Activated T-cell treated with anti-CD3 and anti-CD28 coated beads, Interleukin-2, amount 50 U/mL, for 1 hour (primary cell): Measurements from ENCODE around the gene CAPZA2.
A peak's percentile ranks its signal among the peaks of the same experiment; 100 is the strongest.
"Not testable (repeated sequence)": the region's sequence is repeated elsewhere in the genome, so short reads cannot be mapped to it uniquely, and the experiment has no call there.

Source experiments
- DNase-seq: peaks from one replicate; pipeline ENCODE4 v3.0.0-alpha.2; 2020

The CAPZA2 gene

DNA sequence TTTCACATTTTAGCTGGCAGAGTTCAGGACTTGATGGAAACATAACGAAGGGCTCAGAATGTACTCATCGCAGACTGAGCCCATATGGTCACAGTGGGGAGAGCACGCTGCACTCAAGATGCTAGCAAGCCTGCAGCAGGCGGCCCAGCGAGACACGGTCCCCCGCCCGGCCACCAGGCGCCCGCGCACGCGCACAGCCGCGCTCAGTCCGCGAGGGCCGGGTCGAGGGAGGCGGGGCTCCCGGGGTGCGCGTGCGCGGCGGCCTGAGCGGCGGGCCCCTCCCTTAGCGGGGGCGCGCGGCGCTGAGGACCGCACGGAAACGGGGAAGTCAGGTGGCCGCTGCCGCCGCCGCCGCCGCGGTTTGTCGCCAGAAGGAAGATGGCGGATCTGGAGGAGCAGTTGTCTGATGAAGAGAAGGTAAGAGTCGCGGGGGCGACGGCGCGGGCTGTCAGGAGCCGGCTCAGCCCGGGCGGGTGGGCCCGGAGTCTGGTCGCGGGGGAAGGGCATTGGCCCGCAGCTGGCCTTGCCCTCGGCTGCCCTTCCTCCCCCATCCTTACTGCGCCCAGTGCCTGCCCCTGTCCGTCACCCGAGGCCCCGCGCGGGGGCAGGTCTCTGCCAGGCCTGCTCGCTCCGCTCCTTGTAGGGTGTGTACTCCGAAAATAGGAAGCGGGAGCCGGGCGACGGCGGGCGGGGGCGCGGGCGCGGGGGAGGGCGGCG lies at the start of gene CAPZA2:
Gene CAPZA2 (plus strand): TSS at position 354 of the 717 bp plus-strand sequence. CDS start 25 bp downstream, at position 379.
- peak; percentile 96 for DNase-seq

DNA sequence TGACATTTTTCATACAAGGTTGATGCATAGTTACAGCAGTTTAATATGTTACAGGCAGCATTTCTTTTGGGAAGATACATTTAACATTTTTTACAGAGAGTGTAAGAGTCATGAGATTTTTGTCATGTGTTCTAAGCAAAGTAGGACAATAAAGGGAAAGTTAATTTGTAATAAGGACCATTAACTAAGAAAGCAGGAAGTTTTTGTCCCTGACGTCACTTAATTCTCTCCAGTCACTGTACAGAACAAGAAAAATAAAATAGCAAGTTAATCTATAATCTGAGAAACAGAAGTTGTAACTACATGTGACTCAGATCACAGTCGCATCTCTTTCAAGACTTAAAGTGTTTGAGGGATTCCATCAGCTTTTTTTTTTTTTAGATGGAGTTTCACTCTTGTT lies 49.5 kb upstream of the CAPZA2 start:
- DNase-seq = no peak

DNA sequence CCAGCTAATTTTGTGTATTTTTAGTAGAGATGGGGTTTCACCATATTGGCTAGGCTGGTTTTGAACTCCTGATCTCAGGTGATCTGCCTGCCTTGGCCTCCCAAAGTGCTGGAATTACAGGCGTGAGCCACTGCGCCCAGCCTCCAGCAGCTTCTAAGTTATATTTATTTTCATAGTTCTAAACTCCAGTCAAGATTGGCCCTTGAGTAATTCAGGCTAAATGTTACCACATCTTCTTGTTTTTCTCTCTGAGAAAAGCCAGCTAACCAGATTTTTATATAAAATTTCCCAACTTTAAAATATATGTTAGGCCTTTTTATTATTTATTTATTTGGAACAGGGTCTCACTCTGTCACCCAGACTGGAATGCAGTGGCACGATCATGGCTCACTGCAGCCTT lies 49.0 kb upstream of the CAPZA2 start:
- DNase-seq = not testable (repeated sequence)

DNA sequence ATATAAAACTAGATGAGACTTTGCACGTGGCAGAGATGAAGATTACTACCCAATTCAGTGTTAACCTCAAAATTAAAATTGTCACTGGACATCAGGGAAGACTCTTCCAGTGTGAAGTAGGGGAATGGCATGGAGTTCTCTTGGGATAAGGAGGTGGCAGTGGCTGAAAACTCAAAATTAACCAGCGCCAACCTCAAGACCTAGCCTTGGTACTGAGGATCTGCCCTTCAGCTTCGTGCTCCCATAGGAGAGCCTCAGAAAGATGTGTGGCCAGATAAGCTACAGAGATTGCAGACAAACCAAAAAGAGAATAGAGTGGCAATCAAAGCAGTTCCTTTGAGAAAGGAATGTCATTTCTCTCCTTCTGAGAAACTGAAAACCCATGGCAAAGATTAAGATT lies 47.3 kb upstream of the CAPZA2 start:
- DNase-seq = no peak

DNA sequence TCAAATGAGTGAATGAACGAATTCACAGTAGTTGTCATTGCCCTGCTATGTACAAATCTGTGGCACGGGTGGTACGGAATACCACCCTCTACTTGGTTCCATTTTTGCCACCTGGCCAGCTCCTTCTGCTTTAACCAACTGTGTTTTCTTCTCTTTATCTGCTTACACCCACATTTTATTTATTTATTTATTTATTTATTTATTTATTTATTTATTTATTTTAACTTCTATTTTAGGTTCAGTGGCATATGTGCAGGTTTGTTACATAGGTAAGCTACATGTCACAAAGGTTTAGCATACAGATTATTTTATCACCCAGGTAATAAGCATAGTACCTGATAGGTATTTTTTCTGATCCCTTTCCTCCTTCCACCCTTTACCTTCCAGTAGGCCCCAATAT lies 42.2 kb upstream of the CAPZA2 start:
- DNase-seq = no peak

DNA sequence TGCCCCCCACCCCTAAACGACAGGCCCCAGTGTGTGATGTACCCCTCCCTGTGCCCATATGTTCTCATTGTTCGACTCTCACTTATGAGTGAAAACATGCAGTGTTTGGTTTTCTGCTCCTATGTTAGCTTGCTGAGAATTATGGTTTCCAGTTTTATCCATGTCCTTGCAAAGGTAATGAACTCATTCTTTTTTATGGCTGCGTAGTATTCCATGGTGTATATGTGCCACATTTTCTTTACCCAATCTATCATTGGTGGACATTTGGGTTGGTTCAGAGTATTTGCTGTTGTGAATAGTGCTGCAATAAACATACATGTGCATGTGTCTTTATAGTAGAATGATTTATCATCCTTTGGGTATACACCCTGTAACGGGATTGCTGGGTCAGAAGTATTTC lies 40.7 kb upstream of the CAPZA2 start:
- not testable (repeated sequence) for DNase-seq

DNA sequence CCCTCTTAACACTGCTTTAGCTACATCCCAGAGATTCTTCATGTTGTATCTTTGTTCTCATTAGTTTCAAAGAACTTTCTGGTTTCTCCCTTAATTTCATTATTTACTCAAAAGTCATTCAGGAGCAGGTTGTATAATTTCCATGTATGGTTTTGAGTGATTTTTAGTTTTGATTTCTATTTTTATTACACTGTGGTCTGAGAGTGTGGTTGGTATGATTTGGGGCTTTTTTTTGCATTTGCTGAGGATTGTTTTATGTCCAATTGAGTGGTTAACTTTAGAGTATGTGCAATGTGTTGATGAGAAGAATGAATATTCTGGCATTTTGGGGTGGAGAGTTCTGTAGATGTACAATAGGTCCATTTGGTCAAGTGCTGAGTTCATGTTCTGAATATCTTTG lies 37.9 kb upstream of the CAPZA2 start:
- DNase-seq = no peak

DNA sequence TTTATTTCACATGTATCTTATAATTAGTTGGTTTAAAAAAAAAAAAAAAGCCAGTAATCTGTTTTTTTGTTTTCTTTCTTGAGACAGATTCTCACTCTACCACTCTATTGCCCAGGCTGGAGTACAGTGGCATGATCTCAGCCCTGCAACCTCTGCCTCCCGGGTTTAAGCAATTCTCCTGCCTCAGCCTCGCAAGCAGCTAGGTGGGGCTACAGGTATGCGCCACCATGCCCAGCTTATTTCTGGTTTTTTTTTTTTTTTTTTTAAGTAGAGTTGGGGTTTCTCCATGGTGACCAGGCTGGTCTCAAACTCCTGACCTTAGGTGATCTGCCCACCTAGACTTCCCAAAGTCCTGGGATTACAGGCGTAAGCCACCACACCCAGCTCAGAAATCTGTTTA lies 34.1 kb upstream of the CAPZA2 start:
- DNase-seq = no peak

DNA sequence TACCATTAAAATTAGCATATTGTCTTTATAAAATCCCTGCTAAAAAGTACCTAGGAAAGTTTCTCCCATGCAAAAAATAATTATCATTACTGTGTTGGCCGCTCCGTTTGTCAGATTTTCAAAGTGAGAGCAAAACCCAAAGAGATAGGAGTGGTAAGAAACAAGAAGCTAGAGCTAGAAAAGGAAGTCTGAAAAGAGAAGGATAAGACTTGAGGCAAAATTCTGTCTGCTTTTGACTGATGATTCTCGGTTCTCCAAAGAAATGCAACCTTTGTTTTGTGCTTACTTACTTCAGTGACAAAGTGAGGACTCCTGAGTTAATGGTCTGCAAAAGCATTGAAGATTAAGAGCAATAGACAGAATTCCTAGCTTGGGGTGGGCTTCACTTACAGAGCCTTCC lies 33.3 kb upstream of the CAPZA2 start:
- no peak for DNase-seq

DNA sequence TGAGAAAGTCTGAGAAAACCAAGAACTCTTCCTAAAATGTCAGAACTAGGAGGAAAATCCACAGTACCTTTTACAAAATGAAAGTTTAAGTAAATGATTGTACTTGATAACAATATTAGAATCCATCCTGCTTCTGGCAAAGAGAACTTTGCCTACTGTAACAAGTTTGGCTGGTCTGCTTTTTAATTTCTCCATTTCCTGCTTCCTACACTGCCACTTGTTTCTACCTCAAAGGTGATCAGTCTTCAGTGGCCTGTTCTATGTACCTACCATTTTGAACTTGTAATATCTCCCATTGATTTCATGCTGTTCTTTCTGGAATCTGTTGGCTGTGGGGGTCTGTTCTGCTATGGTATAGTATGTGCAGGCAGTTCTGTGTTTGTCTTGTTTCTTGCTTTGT lies 32.9 kb upstream of the CAPZA2 start:
- DNase-seq = no peak

DNA sequence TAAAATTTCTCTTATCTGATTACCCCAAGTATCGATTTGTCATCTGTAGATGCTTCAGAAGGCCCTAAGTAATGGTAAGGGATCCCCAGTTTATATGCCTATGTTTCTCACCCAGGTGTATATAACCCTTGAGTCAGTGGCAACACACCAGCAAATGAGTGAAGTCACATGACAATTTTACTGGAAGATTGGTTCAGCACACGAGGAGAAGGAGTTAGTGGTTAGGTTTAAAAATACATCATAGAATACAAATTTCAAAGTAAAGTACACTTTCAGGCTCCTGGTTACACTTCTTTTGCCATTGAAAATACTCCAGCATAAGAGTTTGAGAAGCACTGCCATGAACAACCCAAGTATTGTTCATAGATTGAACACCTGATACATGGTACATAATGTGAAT lies 29.7 kb upstream of the CAPZA2 start:
- DNase-seq = no peak

DNA sequence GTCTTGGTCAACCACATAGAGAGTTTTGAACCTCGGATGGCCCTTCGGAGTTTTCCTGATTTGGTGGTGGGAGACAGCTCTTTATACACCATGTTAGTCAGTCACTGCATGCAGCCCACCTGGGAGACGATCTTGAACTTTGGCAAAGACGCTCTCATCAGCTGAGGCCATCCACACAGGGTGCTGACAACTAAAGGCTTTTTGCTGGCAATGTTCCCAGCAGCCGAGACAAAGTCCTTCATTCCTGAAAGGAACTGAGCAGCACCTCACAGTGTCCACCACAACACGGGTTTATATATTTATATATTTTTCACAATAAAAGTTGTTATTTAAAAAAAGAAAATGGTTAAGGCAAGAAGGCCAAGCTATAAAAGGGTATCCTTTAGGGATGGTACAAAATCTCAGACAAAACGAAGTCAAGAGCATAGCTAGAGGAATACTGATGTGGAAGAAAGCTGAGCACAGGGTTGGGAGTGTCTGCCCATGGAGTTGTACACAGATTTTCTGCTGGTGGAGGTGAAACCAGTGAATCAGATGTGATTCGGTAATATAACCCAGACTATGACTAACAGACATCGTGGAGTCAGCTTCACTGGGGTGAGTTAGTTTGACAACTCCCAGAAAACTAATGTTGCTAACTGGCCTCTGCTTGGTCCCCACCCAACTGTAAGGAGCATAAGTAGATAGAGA lies 27.4 kb upstream of the CAPZA2 start:
- no peak for DNase-seq

DNA sequence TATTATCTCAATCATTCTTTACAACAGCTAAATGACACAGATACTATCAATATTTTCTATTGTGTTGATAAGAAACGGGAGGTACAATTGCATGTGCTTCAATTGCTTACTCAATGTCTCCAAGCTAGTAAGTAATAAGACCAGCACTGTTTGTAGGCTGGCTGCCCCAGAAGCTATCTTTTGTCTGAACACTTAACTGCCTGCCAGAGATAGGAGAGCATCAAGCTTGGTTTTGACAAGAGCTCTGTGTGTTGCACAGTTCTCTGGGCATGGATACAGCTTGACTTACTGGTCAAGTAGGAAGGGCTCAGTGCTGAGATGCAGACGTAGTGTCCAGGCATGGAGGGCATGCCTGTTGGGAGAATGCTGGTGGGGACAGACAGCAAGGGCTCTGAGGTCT lies 26.3 kb upstream of the CAPZA2 start:
- no peak for DNase-seq

DNA sequence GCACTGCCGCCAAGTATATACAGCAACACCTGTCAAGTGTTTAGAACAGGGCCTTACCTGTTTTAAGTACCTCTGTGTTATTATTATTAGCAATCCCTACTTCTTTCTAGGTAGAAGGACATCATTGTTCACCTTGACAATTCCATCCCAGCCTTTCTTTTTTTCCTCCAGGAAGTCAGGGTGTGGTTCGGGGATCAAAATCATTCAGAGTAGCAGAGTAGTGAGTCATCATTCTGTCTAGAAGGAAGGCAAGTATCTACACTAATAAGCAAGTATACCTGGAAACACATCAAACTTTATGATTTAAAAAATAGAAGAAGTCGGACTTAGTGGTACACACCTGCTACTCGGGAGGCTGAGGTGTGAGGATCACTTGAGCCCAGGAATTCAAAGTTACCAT lies 25.5 kb upstream of the CAPZA2 start:
- DNase-seq = no peak

DNA sequence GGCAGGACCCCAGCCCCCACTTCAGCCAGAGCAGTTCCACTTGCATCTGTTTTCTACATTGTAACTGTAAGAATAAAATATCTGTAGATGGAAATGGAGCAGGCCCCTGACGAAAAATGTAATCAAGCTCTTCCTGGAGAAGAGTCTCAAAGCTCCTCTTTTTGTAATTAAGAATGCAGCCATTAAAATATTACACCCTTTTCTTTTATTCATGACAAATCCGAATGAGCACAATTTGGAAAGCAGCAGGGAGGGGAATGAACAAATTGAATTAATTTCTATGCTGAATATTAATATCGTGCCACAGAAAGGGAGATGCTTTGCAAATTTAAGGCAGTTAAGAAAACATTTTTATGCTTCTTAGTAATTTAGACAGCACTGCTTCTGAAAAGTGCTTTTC lies 24.8 kb upstream of the CAPZA2 start:
- DNase-seq = no peak

DNA sequence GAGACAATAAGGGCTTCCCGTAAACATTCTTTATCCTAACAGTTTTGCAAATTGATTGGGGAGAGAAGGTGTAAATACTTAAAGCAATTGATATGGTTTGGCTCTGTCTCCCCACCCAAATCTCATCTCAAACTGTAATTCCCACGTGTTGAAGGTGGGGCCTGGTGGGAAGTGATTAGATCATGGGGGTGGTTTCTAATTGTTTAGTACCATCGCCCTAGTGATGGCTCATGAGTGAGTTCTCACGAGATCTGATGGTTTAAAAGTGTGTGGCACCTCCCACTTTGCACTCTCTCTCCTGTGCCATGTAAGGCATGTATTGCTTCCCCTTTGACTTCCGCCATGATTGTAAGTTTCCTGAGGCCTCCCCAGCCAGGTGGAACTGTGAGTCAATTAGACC lies 22.1 kb upstream of the CAPZA2 start:
- no peak for DNase-seq

DNA sequence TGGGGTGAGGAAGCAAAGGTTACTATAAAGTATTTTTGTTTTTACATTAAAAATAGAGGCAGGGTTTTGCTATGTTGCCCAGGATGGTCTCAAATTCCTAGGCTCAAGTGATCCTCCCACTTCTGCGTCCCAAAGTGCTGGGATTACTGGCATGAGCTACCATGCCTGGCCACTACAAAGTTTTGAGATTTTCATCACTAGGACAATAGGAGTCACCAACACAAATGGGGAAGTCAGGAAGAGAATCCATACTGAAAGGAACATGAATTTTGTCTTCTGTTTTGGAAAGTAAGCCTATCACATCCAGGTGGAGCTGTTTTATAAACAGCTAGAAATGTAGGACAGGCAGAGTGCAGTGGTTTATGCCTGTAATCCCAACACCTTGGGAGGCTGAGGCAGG lies 20.0 kb upstream of the CAPZA2 start:
- DNase-seq = no peak

DNA sequence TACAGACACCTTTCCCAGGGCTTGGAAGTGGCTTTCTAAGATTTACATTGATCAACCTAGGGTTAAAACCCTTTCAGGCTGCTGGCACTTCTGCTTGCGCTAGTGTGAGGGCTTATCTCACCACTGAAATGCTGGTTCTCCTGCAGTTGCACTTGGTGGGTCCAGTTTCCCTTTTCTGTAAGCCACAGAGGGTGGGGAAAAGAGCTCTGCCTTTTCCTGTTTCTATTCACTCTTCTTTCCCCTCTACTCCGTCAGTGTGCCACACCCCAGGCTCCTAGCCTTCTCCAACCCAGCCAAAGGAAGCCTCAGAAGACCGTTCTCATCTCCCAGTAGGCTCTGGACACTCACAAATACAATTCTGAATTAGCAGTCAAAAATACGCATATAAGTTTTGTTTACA lies 19.0 kb upstream of the CAPZA2 start:
- DNase-seq = no peak

DNA sequence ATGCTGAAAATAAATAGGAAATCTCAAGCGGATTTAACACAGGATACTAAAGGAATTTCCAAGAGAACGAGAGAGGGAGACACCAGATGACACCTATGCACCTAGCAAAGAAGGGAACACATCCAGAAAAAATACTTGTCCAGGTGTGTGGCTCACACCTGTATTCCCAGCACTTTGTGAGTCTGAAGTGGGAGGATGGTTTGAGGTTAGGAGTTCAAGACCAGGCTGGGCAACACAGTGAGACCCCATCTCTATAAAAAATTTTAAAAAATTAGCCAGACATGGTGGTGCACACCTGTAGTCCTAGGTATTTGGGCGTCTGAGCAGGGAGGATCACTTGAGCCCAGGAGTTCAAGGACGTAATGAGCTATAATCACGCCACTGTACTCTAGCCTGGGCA lies 11.2 kb upstream of the CAPZA2 start:
- no peak for DNase-seq

DNA sequence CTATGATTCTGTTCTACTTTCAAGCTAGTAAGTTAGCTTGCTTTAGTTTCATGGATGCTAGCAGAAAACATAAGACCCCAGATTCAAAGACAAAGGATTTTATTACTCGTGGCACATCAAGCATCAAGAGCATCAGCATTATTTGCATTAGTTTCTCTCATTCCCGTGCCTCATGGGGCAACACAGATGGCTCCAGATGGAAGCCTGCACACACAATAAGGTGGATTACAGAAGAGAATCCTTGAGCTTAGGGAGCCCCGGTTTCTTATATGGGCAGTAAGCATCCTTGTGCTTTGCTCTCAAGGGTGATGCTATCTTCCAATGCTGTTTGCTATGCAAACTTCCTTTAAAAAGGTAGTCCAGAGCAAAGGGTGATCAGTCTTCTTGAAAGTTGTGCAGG lies 10.7 kb upstream of the CAPZA2 start:
- DNase-seq = no peak

DNA sequence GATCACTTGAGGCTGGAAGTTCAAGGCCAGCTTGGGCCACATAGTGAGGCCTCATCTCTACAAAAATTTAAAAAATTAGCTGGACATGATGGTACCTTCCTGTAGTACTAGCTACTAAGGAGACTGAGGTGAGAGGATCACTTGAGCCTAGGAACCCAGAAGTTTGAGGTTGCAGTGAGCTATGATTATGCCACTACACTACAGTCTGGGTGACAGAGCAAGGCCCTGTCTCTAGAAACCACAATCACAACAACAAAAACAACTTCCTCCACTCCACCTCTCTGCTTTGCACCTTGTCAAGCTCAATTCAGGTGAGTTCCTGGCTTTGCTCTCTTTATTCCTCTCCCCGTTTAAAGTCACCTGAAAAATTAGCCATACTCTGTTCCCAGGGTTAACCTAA lies 8.3 kb upstream of the CAPZA2 start:
- no peak for DNase-seq

DNA sequence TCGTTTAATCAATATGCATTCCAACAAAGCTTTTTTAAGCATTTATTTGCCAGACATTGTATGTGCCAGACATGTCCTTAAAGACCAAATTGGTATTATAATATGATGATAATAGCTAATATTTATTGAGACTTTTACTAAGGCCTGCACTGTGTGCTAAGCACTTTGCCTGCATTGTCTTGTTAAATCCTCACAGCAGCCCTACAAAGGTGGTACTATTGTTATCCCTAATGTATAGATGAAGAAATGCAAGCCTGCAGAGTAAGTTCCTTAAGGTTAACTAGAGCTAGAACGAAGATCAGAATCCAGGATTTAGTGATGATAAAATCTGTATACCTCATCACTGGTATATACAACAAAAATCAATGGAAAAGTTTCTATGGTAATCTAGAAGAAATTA lies 5.3 kb upstream of the CAPZA2 start:
- DNase-seq = no peak

DNA sequence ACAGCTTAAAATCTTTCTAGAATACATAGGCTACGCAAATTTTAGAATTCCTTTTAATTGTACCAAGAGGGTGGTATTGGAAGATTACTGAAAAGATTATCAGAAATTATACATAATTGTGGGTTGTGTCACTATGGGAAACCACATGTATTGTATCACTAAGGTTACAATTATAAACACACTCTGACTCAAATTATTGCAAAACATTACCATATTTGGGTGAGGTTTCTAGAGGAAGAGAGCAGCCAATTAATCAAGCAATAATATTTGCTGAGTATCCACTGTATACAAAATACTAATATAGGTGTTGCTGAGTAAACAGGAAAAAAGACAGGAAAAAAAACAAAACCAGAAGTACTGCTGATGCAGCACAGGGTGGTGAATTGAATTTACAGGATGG lies 3.1 kb upstream of the CAPZA2 start:
- no peak for DNase-seq

DNA sequence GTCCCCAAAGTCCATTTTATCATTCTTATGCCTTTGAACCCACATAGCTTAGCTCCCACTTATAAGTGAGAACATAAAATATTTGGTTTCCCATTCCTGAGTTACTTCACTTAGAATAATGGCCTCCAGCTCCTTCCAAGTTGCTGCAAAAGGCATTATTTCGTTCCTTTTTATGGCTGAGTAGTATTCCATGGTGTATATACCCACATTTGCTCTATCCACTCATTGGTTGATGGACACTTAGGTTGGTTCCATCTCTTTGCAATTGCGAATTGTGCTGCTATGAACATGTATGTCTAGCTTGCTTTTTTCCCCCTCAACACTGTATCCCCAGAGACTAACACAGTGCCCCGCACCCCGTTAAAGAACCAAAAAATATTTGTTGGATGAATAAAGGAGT lies 670 bp upstream of the CAPZA2 start:
- DNase-seq = no peak
